Adrenal gland (tissue), 5 donors: ENCODE data around the gene KIAA1210.

Experiments
- CTCF ChIP-seq, 6 experiments: fragments of 450-650 bp in 4 of 6; fragments of 200-600 bp in 2 of 6; sonication (generic) in 1 of 6; IDR thresholded peaks; 1 replicate in 5 of 6; 2 replicates in 1 of 6; pipeline versions ENCODE4 v1.5.1 to v1.8.0; 2016 to 2021; ENCODE audit warnings: antibody characterized with exemption in 6 of 6, mild to moderate bottlenecking in 2 of 6, moderate library complexity in 1 of 6
- POLR2A ChIP-seq, 2 donors: fragments of 450-650 bp; IDR thresholded peaks; one replicate each; pipeline ENCODE4 v1.6.1; 2017; ENCODE audit warnings: antibody characterized with exemption in 2 of 2, mild to moderate bottlenecking in 2 of 2, moderate library complexity in 1 of 2
- donor health status: DM: no; HTN: no; CAD: no.

DNA sequence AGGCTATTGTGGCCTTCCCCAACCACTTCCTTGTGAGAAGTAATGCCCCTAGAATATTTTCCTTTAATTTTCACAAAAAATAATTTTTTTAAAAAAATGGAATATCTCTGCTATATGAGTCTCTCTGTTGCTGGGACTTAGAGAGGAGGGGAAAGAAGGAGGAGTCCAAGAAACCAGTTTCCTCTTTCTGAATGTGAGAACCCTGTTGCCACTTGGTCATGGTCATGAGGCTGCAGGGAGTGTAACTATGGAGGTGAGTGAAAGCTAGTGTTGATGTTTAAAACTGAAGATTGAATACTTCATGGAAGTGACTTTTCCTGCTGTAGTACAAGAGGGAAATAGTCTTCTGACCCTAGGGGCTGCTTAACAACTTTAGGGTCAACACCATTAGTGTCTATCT, 20.4 kb downstream of the KIAA1210 start:
- no peak for TF ChIP-seq CTCF (IDR thresholded peaks at IDR 0.05)
- no peak for TF ChIP-seq POLR2A (IDR thresholded peaks at IDR 0.05)
